HCT116 (cell line): ENCODE data around the gene CTRL.

Experiments
- POLR2A ChIP-seq: IDR thresholded peaks from 2 replicates; pipeline ENCODE4 v1.7.0; 2011; ENCODE audit warnings: borderline replicate concordance; ENCODE audit not compliant: insufficient read depth, insufficient read length; ENCODE audit errors: extremely low read depth
- POLR2AphosphoS5 ChIP-seq: IDR thresholded peaks from 2 replicates; pipeline ENCODE4 v1.6.1; 2011; ENCODE audit warnings: mild to moderate bottlenecking, low read depth, low read length, moderate library complexity
- RAD21 ChIP-seq: IDR thresholded peaks from 2 replicates; pipeline ENCODE4 v1.6.1; 2012; ENCODE audit warnings: low read depth, mild to moderate bottlenecking
- ZNF274 ChIP-seq: fragments of 200-500 bp; sonication (Bioruptor generic); IDR thresholded peaks from 2 replicates; pipeline ENCODE4 v1.6.1; 2014; ENCODE audit warnings: mild to moderate bottlenecking, low read depth, low read length, inconsistent platforms

DNA sequence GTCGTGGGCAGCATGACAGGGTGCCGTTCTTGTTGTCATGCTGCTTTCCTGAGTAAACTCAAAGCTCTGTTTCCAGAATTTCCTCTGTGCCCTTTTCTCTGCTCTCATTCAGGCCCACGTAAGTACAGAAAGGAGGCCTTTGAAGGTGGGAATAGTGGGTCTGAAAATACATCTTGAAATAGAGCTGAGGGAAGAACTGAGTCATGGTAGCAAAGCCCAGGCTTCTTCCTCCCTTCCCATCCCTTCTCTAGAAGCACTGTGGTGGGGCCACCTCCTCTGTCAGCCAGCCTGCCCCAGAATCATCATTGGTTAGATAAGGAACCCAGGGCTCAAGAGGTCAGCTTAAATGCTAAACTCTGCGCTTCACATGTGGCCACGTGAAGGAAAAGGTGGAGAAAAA, 9.4 kb downstream of the CTRL start:
- no peak for TF ChIP-seq POLR2AphosphoS5
- no peak for TF ChIP-seq POLR2A
- no peak for TF ChIP-seq ZNF274
- no peak for TF ChIP-seq RAD21
